Upper lobe of left lung (tissue), 6 donors: ENCODE results near the gene ADI1. TPM values are rescaled to one million over a fixed set of nuclear protein-coding genes. Genes with fewer than 3 reads are reported as not detected.

Experiments
- ATAC-seq, 2 donors: fragments of 200-7000 bp; cut with Tn5 transposase; one replicate each; pipeline ENCODE4 v1.9.1; 2022; ENCODE audit warnings: mild to moderate bottlenecking in 2 of 2, moderate library complexity in 2 of 2; ENCODE audit not compliant: low FRiP score in 2 of 2
- DNase-seq, 2 donors: peaks; one replicate each; pipeline ENCODE4 v3.0.0-alpha.2; 2019 to 2020
- H3K27ac ChIP-seq, 4 donors: fragments of 200-600 bp; sonication (generic); one replicate each; pipeline ENCODE4 v1.5.1; 2016 to 2019
- H3K27me3 ChIP-seq, 4 donors: fragments of 200-600 bp; sonication (generic); one replicate each; pipeline ENCODE4 v1.5.1; 2017 to 2019
- H3K36me3 ChIP-seq, 4 donors: fragments of 200-600 bp; sonication (generic); one replicate each; pipeline ENCODE4 v1.5.1; 2016 to 2019
- H3K4me1 ChIP-seq, 4 donors: fragments of 200-600 bp; sonication (generic); one replicate each; pipeline ENCODE4 v1.5.1; 2018 to 2019
- H3K4me3 ChIP-seq, 4 donors: fragments of 200-600 bp; sonication (generic); one replicate each; pipeline ENCODE4 v1.5.1; 2017 to 2019; ENCODE audit warnings: mild to moderate bottlenecking in 2 of 4, moderate library complexity in 1 of 4
- H3K9me3 ChIP-seq, 4 donors: fragments of 200-600 bp; sonication (generic); one replicate each; pipeline ENCODE4 v1.5.1; 2018 to 2019
- CTCF ChIP-seq, 6 experiments: fragments of 450-650 bp in 4 of 6; fragments of 200-600 bp in 2 of 6; sonication (generic) in 2 of 6; IDR thresholded peaks; one replicate each; pipeline ENCODE4 v1.5.1; 2016 to 2019; ENCODE audit warnings: antibody characterized with exemption in 6 of 6
- EP300 ChIP-seq, 4 donors: sonication (generic); formaldehyde crosslinking; IDR thresholded peaks; one replicate each; pipeline ENCODE4 v1.5.1; 2017; ENCODE audit warnings: antibody characterized with exemption in 4 of 4, control low read depth in 2 of 4
- POLR2A ChIP-seq, 4 donors: fragments of 450-650 bp; IDR thresholded peaks; one replicate each; pipeline ENCODE4 v1.5.1; 2016 to 2017; ENCODE audit warnings: antibody characterized with exemption in 4 of 4, mild to moderate bottlenecking in 2 of 4
- POLR2AphosphoS5 ChIP-seq, 2 donors: sonication (generic); formaldehyde crosslinking; IDR thresholded peaks; one replicate each; pipeline ENCODE4 v1.5.1; 2017; ENCODE audit warnings: antibody characterized with exemption in 2 of 2
- WGBS, 2 donors: methylation state at CpG; one replicate each; pipeline ENCODE4 v1.1.5; 2017 to 2018; 5-methylcytosine and 5-hydroxymethylcytosine counted together
- total RNA-seq, 6 donors: library from RNA; depleted of rRNA in 4 of 6; stranded (reverse); fragments of >200 nt in 4 of 6; gene quantifications; one replicate each; pipeline versions ENCODE4 v1.1.0 to v1.2.1, GENCODE V29; 2016 to 2021
- donor health status: DM: no; HTN: no; CAD: no; lungs with moderate emphysema.
- donor health status: DM: no; HTN: yes; CAD: no; lungs with severe emphysema.

Gene ADI1
- total RNA-seq, 6 donors from 2014 or later, result 40.9 to 87.3 (median 77.3) TPM

- DNase-seq (peak in 1 of 2 donors; percentile 14), ATAC-seq (no peak)
- no peak for TF ChIP-seq POLR2A (IDR thresholded peaks at IDR 0.05)
- no peak for TF ChIP-seq CTCF (IDR thresholded peaks at IDR 0.05)
- no peak for TF ChIP-seq POLR2AphosphoS5 (IDR thresholded peaks at IDR 0.05)
- TF ChIP-seq EP300 (IDR thresholded peaks at IDR 0.05), result no peak
- H3K27ac ChIP-seq, result no peak overlapping the region
- H3K36me3 ChIP-seq, result peaks cover 0 to 27% (median 3%) of the 10 kb centered on the region in 4 donors
- no peaks in the 10 kb centered on the region for H3K9me3 ChIP-seq
- WGBS, 2 donors, result 89 to 91% methylated on average over 8 to 9 of the region's 9 CpGs
- no peaks in the 10 kb centered on the region for H3K27me3 ChIP-seq
- H3K4me3 ChIP-seq, result no peak overlapping the region
- no peaks in the 10 kb centered on the region for H3K4me1 ChIP-seq
Measured at GRCh38 chr2:3487028-3487425, 32.3 kb downstream of the ADI1 start.

GRCh38 chr2:3486047-3487027 lies 33.0 kb downstream of the ADI1 start:
- DNase-seq, result peak in 1 of 2 donors; percentile 15
- no peak for ATAC-seq
- Histone ChIP-seq H3K27me3 (no peaks in the 10 kb centered on the region), H3K9me3 (no peaks in the 10 kb centered on the region), H3K27ac (no peak overlapping the region), H3K4me3 (no peak overlapping the region), H3K36me3 (peaks cover 0 to 33% (median 3%) of the 10 kb centered on the region in 4 donors), H3K4me1 (no peaks in the 10 kb centered on the region)
- no peak for TF ChIP-seq POLR2AphosphoS5 (IDR thresholded peaks at IDR 0.05)
- no peak for TF ChIP-seq POLR2A (IDR thresholded peaks at IDR 0.05)
- no peak for TF ChIP-seq CTCF (IDR thresholded peaks at IDR 0.05)
- no peak for TF ChIP-seq EP300 (IDR thresholded peaks at IDR 0.05)
- 95% methylated on average over 28 to 29 of the region's 29 CpGs for WGBS, 2 donors

- ATAC-seq (no peak), DNase-seq (no peak)
- no peak overlapping the region for H3K27ac ChIP-seq
- H3K27me3 ChIP-seq, result no peaks in the 10 kb centered on the region
- peaks cover 0 to 33% (median 3%) of the 10 kb centered on the region in 4 donors for H3K36me3 ChIP-seq
- H3K9me3 ChIP-seq, result no peaks in the 10 kb centered on the region
- no peak overlapping the region for H3K4me3 ChIP-seq
- WGBS, 2 donors, result 93 to 97% methylated on average over 10 to 11 of the region's 11 CpGs
- H3K4me1 ChIP-seq, result no peaks in the 10 kb centered on the region
- no peak for TF ChIP-seq POLR2AphosphoS5 (IDR thresholded peaks at IDR 0.05)
- no peak for TF ChIP-seq EP300 (IDR thresholded peaks at IDR 0.05)
- no peak for TF ChIP-seq CTCF (IDR thresholded peaks at IDR 0.05)
- no peak for TF ChIP-seq POLR2A (IDR thresholded peaks at IDR 0.05)
Measured at GRCh38 chr2:3485166-3485565, 34.2 kb downstream of the ADI1 start.

GRCh38 chr2:3483986-3484960 lies 35.1 kb downstream of the ADI1 start:
- 93 to 94% methylated on average over 24 to 31 of the region's 34 CpGs for WGBS, 2 donors
- DNase-seq, result peak in 1 of 2 donors; percentile 18

More at GRCh38 chr2:3483986-3484960, 35.1 kb downstream of the ADI1 start:
- TF ChIP-seq POLR2A (IDR thresholded peaks at IDR 0.05), result no peak
- no peak for TF ChIP-seq CTCF (IDR thresholded peaks at IDR 0.05)
- no peak for TF ChIP-seq EP300 (IDR thresholded peaks at IDR 0.05)
- TF ChIP-seq POLR2AphosphoS5 (IDR thresholded peaks at IDR 0.05), result no peak
- Histone ChIP-seq H3K27me3 (no peaks in the 10 kb centered on the region), H3K9me3 (no peaks in the 10 kb centered on the region), H3K27ac (no peak overlapping the region), H3K4me1 (no peaks in the 10 kb centered on the region), H3K36me3 (peaks cover 7 to 42% (median 10%) of the 10 kb centered on the region in 4 donors), H3K4me3 (no peak overlapping the region)
- ATAC-seq, result no peak
